ENCODE measurements around the gene B9D2. TPM values are rescaled to one million over a fixed set of nuclear protein-coding genes. Genes with fewer than 3 reads are reported as not detected.

Gene B9D2
- polyA plus RNA-seq, 3 donors: 12.2 to 32.5 (median 25.1) TPM

DNA sequence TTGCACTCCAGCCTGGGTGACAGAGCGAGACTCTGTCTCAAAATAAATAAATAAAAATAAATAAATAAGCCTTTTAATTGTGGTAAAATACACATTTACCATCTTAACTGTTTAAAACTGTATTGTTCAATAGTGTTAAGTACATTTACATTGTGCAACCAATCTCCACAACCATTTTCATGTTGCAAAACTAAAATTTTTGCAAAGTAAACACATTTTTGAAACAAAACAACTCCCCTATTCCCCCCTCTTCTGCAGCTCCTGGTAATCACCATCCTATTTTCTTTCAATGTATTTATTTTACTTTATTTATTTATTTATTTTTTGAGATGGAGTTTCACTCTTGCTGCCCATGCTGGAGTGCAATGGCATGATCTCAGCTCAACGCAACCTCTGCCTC, 5.8 kb upstream of the B9D2 start:
- Histone ChIP-seq H3K4me2 (replicated peaks; ENCODE audit: extremely low read depth, low read length, poor library complexity, severe bottlenecking) (no peak overlapping the region), H3K79me2 (ENCODE audit: insufficient read depth, low read length) (peaks cover 62% of the 10 kb centered on the region), H4K20me1 (ENCODE audit: insufficient read depth, low read length) (no peaks in the 10 kb centered on the region), H3K27ac (ENCODE audit: low read depth in 1 of 2, low read length in 2 of 2) (no peak overlapping the region), H3K9ac (ENCODE audit: insufficient read depth, low read length, poor library complexity, severe bottlenecking) (no peak overlapping the region), H2AFZ (ENCODE audit: insufficient read depth, low read depth, low read length, poor library complexity, severe bottlenecking) (no peak overlapping the region), H3K4me3 (replicated peaks in 1 of 3; ENCODE audit: low read depth in 2 of 3, low read length in 3 of 3) (no peak overlapping the region), H3K9me3 (replicated peaks in 1 of 2; ENCODE audit: control insufficient read depth in 1 of 2, insufficient read depth in 1 of 2, low read length in 2 of 2) (no peaks in the 10 kb centered on the region), H3K4me1 (ENCODE audit: control insufficient read depth in 1 of 2, insufficient read depth in 2 of 2, low read length in 2 of 2) (peaks cover 47 to 50% of the 10 kb centered on the region in 2 donors), H3K27me3 (ENCODE audit: control insufficient read depth in 2 of 2, insufficient read depth in 2 of 2, low read length in 2 of 2) (no peaks in the 10 kb centered on the region), H3K36me3 (replicated peaks in 1 of 2; ENCODE audit: control insufficient read depth in 1 of 2, insufficient read depth in 2 of 2, low read length in 2 of 2) (no peaks in the 10 kb centered on the region)
- peak overlapping the region in 1 of 7 donors; percentile 70 for H3K27ac Mint-ChIP-seq
- peaks cover 2 to 12% of the 10 kb centered on the region in 2 donors for H3K36me3 Mint-ChIP-seq
- TF ChIP-seq, protein P1, sequence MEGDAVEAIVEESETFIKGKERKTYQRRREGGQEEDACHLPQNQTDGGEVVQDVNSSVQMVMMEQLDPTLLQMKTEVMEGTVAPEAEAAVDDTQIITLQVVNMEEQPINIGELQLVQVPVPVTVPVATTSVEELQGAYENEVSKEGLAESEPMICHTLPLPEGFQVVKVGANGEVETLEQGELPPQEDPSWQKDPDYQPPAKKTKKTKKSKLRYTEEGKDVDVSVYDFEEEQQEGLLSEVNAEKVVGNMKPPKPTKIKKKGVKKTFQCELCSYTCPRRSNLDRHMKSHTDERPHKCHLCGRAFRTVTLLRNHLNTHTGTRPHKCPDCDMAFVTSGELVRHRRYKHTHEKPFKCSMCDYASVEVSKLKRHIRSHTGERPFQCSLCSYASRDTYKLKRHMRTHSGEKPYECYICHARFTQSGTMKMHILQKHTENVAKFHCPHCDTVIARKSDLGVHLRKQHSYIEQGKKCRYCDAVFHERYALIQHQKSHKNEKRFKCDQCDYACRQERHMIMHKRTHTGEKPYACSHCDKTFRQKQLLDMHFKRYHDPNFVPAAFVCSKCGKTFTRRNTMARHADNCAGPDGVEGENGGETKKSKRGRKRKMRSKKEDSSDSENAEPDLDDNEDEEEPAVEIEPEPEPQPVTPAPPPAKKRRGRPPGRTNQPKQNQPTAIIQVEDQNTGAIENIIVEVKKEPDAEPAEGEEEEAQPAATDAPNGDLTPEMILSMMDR (IDR thresholded peaks at IDR 0.05): no peak
- H3K9me3 Mint-ChIP-seq: peaks cover 0 to 2% (median 0%) of the 10 kb centered on the region in 7 donors
- peaks cover 41% of the 10 kb centered on the region for H3K4me1 Mint-ChIP-seq
- peaks cover 0 to 4% (median 0%) of the 10 kb centered on the region in 3 donors for H3K27me3 Mint-ChIP-seq (ENCODE audit: low read depth in 3 of 3)
- no peak for DNase-seq
- intact Hi-C loops (cut with micrococcal nuclease): loop anchor here in 1 of 2 donors (10.0 kb wide), 1 partner anchor 55 kb away; the partner anchor contains the start of gene B3GNT8
- H3K4me3 Mint-ChIP-seq: no peak overlapping the region
- no CpG with 5 or more reads among the region's 2 CpGs for WGBS (ENCODE audit: insufficient coverage)

DNA sequence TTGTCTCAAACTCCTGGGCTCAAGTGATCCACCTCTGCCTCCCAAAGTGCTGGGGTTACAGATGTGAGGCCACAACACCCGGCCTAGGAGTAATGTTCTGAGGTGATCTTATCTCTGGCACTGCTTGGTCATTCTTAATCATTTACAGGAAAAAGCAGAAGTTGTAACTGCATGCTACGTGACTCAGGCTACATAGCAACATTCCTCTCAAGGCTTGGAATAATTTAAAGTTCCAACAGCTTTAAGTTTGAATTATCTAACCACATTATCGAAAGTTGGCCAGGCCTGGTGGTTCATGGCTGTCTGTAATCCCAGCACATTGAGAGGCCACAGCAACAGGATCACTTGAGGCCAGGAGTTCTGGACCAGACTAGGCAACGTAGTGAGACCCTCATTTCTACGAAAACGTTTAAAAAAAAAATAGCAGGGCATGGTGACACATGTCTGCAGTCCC, 3.9 kb upstream of the B9D2 start:
- Histone ChIP-seq H3K4me2 (replicated peaks; ENCODE audit: extremely low read depth, low read length, poor library complexity, severe bottlenecking) (peak overlapping the region; percentile 44), H3K4me3 (replicated peaks in 1 of 3; ENCODE audit: low read depth in 2 of 3, low read length in 3 of 3) (peak overlapping the region in 1 of 3 experiments; percentile 35), H2AFZ (ENCODE audit: insufficient read depth, low read depth, low read length, poor library complexity, severe bottlenecking) (peak overlapping the region; percentile 6), H3K9me3 (replicated peaks in 1 of 2; ENCODE audit: control insufficient read depth in 1 of 2, insufficient read depth in 1 of 2, low read length in 2 of 2) (no peaks in the 10 kb centered on the region), H3K27ac (ENCODE audit: low read depth in 1 of 2, low read length in 2 of 2) (peak overlapping the region; percentile 48 to 83), H4K20me1 (ENCODE audit: insufficient read depth, low read length) (no peaks in the 10 kb centered on the region), H3K27me3 (ENCODE audit: control insufficient read depth in 2 of 2, insufficient read depth in 2 of 2, low read length in 2 of 2) (no peaks in the 10 kb centered on the region), H3K79me2 (ENCODE audit: insufficient read depth, low read length) (peaks cover 65% of the 10 kb centered on the region), H3K9ac (ENCODE audit: insufficient read depth, low read length, poor library complexity, severe bottlenecking) (peak overlapping the region; percentile 39), H3K36me3 (replicated peaks in 1 of 2; ENCODE audit: control insufficient read depth in 1 of 2, insufficient read depth in 2 of 2, low read length in 2 of 2) (no peaks in the 10 kb centered on the region), H3K4me1 (ENCODE audit: control insufficient read depth in 1 of 2, insufficient read depth in 2 of 2, low read length in 2 of 2) (peaks cover 60 to 65% of the 10 kb centered on the region in 2 donors)
- H3K4me3 Mint-ChIP-seq: peak overlapping the region in 1 of 2 donors; percentile 55
- H3K4me1 Mint-ChIP-seq: peaks cover 52% of the 10 kb centered on the region
- peaks cover 0 to 2% (median 0%) of the 10 kb centered on the region in 3 donors for H3K27me3 Mint-ChIP-seq (ENCODE audit: low read depth in 3 of 3)
- peak overlapping the region; percentile 85 to 96 (median 93) for H3K27ac Mint-ChIP-seq
- peaks cover 2 to 12% of the 10 kb centered on the region in 2 donors for H3K36me3 Mint-ChIP-seq
- 7% methylated on average over 5 of the region's 6 CpGs for WGBS (ENCODE audit: insufficient coverage)
- H3K9me3 Mint-ChIP-seq: peaks cover 0 to 2% (median 0%) of the 10 kb centered on the region in 7 donors
- TF ChIP-seq, protein P1 (IDR thresholded peaks at IDR 0.05): no peak
- intact Hi-C loops (cut with micrococcal nuclease): no loop called here
- DNase-seq: peak; percentile 63 to 85 (median 83)
